ENCODE data around the gene AP3S2. TPM values are rescaled to one million over a fixed set of nuclear protein-coding genes. Genes with fewer than 3 reads are reported as not detected.

Gene AP3S2
- total RNA-seq, 2 donors from 2014 or later: 41.8 to 50.6 TPM

- no peak for DNase-seq (ENCODE audit: low spot score)
- Histone ChIP-seq H3K27ac (peak overlapping the region; percentile 29 to 48), H3K27me3 (replicated peaks; ENCODE audit: insufficient read depth) (no peaks in the 10 kb centered on the region), H3K4me1 (ENCODE audit: control insufficient read depth in 1 of 2, low read depth in 2 of 2) (peaks cover 12 to 17% of the 10 kb centered on the region in 2 donors), H3K9me3 (no peaks in the 10 kb centered on the region), H3K4me3 (peak overlapping the region; percentile 26), H3K36me3 (peaks cover 8% of the 10 kb centered on the region)
- no peak for ATAC-seq (ENCODE audit: insufficient number of reproducible peaks, low FRiP score, low read depth)
- TF ChIP-seq, protein P1, sequence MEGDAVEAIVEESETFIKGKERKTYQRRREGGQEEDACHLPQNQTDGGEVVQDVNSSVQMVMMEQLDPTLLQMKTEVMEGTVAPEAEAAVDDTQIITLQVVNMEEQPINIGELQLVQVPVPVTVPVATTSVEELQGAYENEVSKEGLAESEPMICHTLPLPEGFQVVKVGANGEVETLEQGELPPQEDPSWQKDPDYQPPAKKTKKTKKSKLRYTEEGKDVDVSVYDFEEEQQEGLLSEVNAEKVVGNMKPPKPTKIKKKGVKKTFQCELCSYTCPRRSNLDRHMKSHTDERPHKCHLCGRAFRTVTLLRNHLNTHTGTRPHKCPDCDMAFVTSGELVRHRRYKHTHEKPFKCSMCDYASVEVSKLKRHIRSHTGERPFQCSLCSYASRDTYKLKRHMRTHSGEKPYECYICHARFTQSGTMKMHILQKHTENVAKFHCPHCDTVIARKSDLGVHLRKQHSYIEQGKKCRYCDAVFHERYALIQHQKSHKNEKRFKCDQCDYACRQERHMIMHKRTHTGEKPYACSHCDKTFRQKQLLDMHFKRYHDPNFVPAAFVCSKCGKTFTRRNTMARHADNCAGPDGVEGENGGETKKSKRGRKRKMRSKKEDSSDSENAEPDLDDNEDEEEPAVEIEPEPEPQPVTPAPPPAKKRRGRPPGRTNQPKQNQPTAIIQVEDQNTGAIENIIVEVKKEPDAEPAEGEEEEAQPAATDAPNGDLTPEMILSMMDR (IDR thresholded peaks at IDR 0.05): no peak
Observed at GRCh38 chr15:89827829-89828228, 66.0 kb downstream of the AP3S2 start.

DNA sequence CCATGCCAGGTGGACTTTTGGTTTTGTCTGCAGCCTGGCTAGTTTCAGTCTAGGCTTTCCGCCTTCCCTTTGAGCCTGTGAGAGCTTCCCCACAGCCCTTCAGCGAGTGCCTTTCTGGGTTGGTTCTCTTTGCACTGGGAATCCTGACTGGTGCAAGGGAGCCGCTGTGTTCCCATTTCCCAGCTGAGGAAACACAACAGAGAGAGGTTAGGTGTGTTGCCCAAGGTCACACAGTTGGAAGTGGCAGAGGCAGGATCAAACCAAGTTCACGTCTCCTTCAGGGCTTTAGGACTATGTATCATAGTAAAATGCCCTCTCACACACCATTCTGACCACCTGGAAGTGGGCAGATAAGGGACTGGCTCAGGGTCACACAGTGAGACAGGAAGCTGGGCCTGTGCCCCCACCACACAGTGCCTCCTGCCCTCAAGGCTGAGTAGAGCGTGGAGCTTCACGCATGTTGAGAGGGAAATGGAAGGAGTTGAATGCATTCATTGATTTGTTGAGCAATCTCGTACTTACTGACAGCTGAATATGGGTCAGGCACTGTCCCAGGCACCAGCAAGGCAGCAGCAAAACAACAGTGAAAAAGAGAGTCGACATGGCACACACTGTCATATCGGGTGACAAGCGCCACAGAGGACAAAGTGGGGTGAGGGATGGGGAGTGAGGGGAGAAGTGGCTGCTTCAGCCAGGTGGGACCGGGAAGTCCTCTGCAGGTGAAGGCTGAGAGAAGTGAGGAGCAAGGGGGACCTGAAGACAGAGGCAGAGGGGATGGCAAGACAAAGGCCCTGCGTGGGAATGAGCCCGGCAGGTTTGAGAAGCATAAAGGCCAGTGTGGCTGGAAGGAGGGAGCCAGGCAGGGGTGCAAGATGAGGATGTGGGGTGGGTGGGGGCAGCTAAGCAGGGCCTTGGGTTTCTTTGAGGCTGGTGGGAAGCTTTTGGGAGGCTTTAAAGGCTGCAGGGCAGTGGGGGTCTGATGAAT is 66.8 kb downstream of the AP3S2 start:
- no peaks in the 10 kb centered on the region for H3K27me3 ChIP-seq (replicated peaks; ENCODE audit: insufficient read depth)
- peaks cover 12 to 17% of the 10 kb centered on the region in 2 donors for H3K4me1 ChIP-seq (ENCODE audit: control insufficient read depth in 1 of 2, low read depth in 2 of 2)
- peaks cover 6% of the 10 kb centered on the region for H3K36me3 ChIP-seq
- ATAC-seq (ENCODE audit: insufficient number of reproducible peaks, low FRiP score, low read depth): no peak
- TF ChIP-seq, protein P1 (IDR thresholded peaks at IDR 0.05): no peak
- no peak for DNase-seq (ENCODE audit: low spot score)
- no peak overlapping the region for H3K4me3 ChIP-seq
- H3K27ac ChIP-seq: no peak overlapping the region
- H3K9me3 ChIP-seq: no peaks in the 10 kb centered on the region

GRCh38 chr15:89825271-89825940 is 68.4 kb downstream of the AP3S2 start:
- Histone ChIP-seq H3K36me3 (no peaks in the 10 kb centered on the region), H3K4me3 (no peak overlapping the region), H3K27me3 (replicated peaks; ENCODE audit: insufficient read depth) (no peaks in the 10 kb centered on the region), H3K4me1 (ENCODE audit: control insufficient read depth in 1 of 2, low read depth in 2 of 2) (peaks cover 12 to 17% of the 10 kb centered on the region in 2 donors), H3K27ac (no peak overlapping the region), H3K9me3 (no peaks in the 10 kb centered on the region)
- DNase-seq (ENCODE audit: low spot score) (no peak), ATAC-seq (ENCODE audit: insufficient number of reproducible peaks, low FRiP score, low read depth) (no peak)
- TF ChIP-seq, protein P1 (IDR thresholded peaks at IDR 0.05): no peak

DNA sequence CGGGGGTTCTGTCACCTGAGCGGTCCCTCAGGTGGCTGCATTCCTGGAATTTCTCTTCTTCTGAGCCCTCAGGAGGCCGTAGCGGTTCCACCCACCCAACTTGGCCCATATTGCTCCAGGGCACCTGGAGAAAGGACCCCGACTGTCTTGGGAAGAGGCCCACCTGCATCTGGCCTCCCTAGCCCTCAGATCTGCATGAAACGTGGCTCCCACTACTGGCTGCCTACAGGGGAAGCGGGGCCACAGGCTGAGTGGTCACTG is 69.3 kb downstream of the AP3S2 start:
- H3K27ac ChIP-seq: no peak overlapping the region
- no peak for DNase-seq (ENCODE audit: low spot score)
- H3K4me3 ChIP-seq: no peak overlapping the region
- H3K27me3 ChIP-seq (replicated peaks; ENCODE audit: insufficient read depth): no peaks in the 10 kb centered on the region
- peaks cover 12 to 17% of the 10 kb centered on the region in 2 donors for H3K4me1 ChIP-seq (ENCODE audit: control insufficient read depth in 1 of 2, low read depth in 2 of 2)
- no peaks in the 10 kb centered on the region for H3K36me3 ChIP-seq
- H3K9me3 ChIP-seq: no peaks in the 10 kb centered on the region
- ATAC-seq (ENCODE audit: insufficient number of reproducible peaks, low FRiP score, low read depth): no peak
- TF ChIP-seq, protein P1 (IDR thresholded peaks at IDR 0.05): no peak

- ATAC-seq (ENCODE audit: insufficient number of reproducible peaks, low FRiP score, low read depth) (no peak), DNase-seq (ENCODE audit: low spot score) (no peak)
- no peaks in the 10 kb centered on the region for H3K9me3 ChIP-seq
- H3K27ac ChIP-seq: no peak overlapping the region
- H3K4me1 ChIP-seq (ENCODE audit: control insufficient read depth in 1 of 2, low read depth in 2 of 2): peaks cover 12 to 15% of the 10 kb centered on the region in 2 donors
- H3K4me3 ChIP-seq: no peak overlapping the region
- H3K36me3 ChIP-seq: no peaks in the 10 kb centered on the region
- no peaks in the 10 kb centered on the region for H3K27me3 ChIP-seq (replicated peaks; ENCODE audit: insufficient read depth)
- TF ChIP-seq, protein P1 (IDR thresholded peaks at IDR 0.05): no peak
Observed at GRCh38 chr15:89823836-89824606, 69.8 kb downstream of the AP3S2 start.

Data from thoracic aorta (tissue), 2 donors.